Erythroblast (primary cell): ENCODE measurements around the gene UBE2D2.

Source experiments
- GATA1 ChIP-seq: IDR thresholded peaks from 2 replicates; pipeline ENCODE4 v1.6.1; 2011; ENCODE audit warnings: low read depth, mild to moderate bottlenecking, control low read depth, low read length, moderate library complexity
- POLR2A ChIP-seq: IDR thresholded peaks from 2 replicates; pipeline ENCODE4 v1.6.1; 2011; ENCODE audit warnings: mild to moderate bottlenecking, low read length

- TF ChIP-seq POLR2A (peak; percentile 49), GATA1 (no peak)
These were observed 76.4 kb downstream of the UBE2D2 start for GRCh38 chr5:139637438-139638089.
